ENCODE results near the gene DEFB110.

DNA sequence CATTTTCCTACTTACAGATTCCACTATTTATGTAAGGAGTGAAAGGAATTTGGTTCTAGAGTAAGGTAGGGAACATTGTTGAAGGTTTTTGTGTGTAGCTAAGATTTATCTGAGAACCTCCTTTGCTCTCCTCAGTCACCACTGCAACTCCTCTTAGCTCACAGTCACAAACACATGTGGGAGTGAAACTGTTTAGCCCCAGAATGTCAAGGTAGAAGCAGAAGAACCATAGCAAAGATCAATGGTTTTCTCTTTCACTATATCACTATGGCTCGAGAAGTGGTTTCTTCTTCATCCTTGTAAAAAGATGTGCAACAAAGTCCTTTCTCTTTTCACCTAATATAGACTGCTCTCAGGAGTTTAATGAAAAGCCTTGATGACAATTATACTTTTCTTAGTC, 34.4 kb upstream of the DEFB110 start:
- TF ChIP-seq, protein P1, sequence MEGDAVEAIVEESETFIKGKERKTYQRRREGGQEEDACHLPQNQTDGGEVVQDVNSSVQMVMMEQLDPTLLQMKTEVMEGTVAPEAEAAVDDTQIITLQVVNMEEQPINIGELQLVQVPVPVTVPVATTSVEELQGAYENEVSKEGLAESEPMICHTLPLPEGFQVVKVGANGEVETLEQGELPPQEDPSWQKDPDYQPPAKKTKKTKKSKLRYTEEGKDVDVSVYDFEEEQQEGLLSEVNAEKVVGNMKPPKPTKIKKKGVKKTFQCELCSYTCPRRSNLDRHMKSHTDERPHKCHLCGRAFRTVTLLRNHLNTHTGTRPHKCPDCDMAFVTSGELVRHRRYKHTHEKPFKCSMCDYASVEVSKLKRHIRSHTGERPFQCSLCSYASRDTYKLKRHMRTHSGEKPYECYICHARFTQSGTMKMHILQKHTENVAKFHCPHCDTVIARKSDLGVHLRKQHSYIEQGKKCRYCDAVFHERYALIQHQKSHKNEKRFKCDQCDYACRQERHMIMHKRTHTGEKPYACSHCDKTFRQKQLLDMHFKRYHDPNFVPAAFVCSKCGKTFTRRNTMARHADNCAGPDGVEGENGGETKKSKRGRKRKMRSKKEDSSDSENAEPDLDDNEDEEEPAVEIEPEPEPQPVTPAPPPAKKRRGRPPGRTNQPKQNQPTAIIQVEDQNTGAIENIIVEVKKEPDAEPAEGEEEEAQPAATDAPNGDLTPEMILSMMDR (IDR thresholded peaks at IDR 0.05; ENCODE audit: insufficient read depth, low read length) = no peak
- no peak for TF ChIP-seq POLR2AphosphoS5 (IDR thresholded peaks at IDR 0.05; ENCODE audit: low read depth)
- no peak for TF ChIP-seq GABPA (IDR thresholded peaks at IDR 0.05; ENCODE audit: low read depth)
- TF ChIP-seq, protein P2, sequence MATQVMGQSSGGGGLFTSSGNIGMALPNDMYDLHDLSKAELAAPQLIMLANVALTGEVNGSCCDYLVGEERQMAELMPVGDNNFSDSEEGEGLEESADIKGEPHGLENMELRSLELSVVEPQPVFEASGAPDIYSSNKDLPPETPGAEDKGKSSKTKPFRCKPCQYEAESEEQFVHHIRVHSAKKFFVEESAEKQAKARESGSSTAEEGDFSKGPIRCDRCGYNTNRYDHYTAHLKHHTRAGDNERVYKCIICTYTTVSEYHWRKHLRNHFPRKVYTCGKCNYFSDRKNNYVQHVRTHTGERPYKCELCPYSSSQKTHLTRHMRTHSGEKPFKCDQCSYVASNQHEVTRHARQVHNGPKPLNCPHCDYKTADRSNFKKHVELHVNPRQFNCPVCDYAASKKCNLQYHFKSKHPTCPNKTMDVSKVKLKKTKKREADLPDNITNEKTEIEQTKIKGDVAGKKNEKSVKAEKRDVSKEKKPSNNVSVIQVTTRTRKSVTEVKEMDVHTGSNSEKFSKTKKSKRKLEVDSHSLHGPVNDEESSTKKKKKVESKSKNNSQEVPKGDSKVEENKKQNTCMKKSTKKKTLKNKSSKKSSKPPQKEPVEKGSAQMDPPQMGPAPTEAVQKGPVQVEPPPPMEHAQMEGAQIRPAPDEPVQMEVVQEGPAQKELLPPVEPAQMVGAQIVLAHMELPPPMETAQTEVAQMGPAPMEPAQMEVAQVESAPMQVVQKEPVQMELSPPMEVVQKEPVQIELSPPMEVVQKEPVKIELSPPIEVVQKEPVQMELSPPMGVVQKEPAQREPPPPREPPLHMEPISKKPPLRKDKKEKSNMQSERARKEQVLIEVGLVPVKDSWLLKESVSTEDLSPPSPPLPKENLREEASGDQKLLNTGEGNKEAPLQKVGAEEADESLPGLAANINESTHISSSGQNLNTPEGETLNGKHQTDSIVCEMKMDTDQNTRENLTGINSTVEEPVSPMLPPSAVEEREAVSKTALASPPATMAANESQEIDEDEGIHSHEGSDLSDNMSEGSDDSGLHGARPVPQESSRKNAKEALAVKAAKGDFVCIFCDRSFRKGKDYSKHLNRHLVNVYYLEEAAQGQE (IDR thresholded peaks at IDR 0.05; ENCODE audit: insufficient replicate concordance, low read depth) = no peak
- no peak for TF ChIP-seq SPI1 (IDR thresholded peaks at IDR 0.05; ENCODE audit: borderline replicate concordance, low read depth)

Data from HL-60 (cell line).